ENCODE data around the gene METTL17. TPM values are rescaled to one million over a fixed set of nuclear protein-coding genes. Genes with fewer than 3 reads are reported as not detected.

METTL17 gene
- total and polyA plus RNA-seq, 4 donors = 20.0 to 88.6 (median 45.3) TPM

GRCh38 chr14:21032326-21033132, 42.7 kb downstream of the METTL17 start:
- no peak overlapping the region for H3K27ac ChIP-seq (ENCODE audit: low read depth in 1 of 2, low read length in 2 of 2)
- H3K4me1 ChIP-seq (ENCODE audit: control insufficient read depth in 1 of 2, insufficient read depth in 2 of 2, low read length in 2 of 2) = no peaks in the 10 kb centered on the region
- DNase-seq (no peak), ATAC-seq (ENCODE audit: low FRiP score) (no peak)
- H3K36me3 ChIP-seq (ENCODE audit: control insufficient read depth in 1 of 2, insufficient read depth in 2 of 2, low read length in 1 of 2) = no peaks in the 10 kb centered on the region
- intact Hi-C loops (cut with DNase I) = no loop called here
- no peaks in the 10 kb centered on the region for H3K9me3 ChIP-seq (ENCODE audit: control insufficient read depth, low read length)
- no peaks in the 10 kb centered on the region for H3K27me3 ChIP-seq (ENCODE audit: control insufficient read depth in 1 of 2, insufficient read depth in 2 of 2, low read length in 1 of 2)
- WGBS, 2 donors = 87 to 88% methylated on average over 5 of the region's 5 CpGs
- H3K4me3 ChIP-seq (ENCODE audit: low read length in 2 of 2) = no peak overlapping the region

DNA sequence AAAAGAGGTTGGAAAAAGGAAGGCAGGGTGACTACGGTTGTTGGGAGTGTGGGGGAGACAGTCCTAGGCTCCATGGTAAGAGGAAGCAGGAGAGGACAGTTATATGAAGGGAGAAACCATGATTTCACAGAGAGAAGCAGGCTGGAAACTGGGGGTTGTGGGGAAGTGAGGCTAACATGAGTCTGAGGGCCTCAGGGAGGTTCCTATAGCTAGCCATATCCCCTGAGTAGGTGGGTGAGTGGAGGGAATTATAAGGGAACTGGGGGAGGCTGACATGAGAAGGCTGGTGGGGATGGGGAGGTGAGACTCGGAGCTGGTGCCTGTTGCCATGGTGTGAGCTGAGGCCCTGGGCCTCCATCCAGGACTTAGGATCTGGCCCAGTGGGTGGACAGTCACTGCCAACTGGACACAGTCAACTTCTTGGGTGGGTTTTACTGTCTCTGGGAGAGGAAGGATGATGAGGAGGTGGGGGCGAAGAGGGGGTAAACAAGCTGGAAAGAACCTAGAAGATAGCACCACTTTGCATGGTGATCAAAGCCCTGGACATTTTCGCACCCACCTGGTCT, 43.4 kb downstream of the METTL17 start:
- WGBS, 2 donors = 82 to 83% methylated on average over 4 of the region's 4 CpGs
- H3K4me3 ChIP-seq (ENCODE audit: low read length in 2 of 2) = no peak overlapping the region
- H3K9me3 ChIP-seq (ENCODE audit: control insufficient read depth, low read length) = no peaks in the 10 kb centered on the region
- no peak for ATAC-seq (ENCODE audit: low FRiP score)
- intact Hi-C loops (cut with DNase I) = no loop called here
- H3K27me3 ChIP-seq (ENCODE audit: control insufficient read depth in 1 of 2, insufficient read depth in 2 of 2, low read length in 1 of 2) = no peaks in the 10 kb centered on the region
- no peaks in the 10 kb centered on the region for H3K4me1 ChIP-seq (ENCODE audit: control insufficient read depth in 1 of 2, insufficient read depth in 2 of 2, low read length in 2 of 2)
- no peaks in the 10 kb centered on the region for H3K36me3 ChIP-seq (ENCODE audit: control insufficient read depth in 1 of 2, insufficient read depth in 2 of 2, low read length in 1 of 2)
- no peak for DNase-seq
- no peak overlapping the region for H3K27ac ChIP-seq (ENCODE audit: low read depth in 1 of 2, low read length in 2 of 2)

- ATAC-seq (ENCODE audit: low FRiP score) (no peak), DNase-seq (no peak)
- intact Hi-C loops (cut with DNase I) = no loop called here
- Histone ChIP-seq H3K9me3 (ENCODE audit: control insufficient read depth, low read length) (no peaks in the 10 kb centered on the region), H3K36me3 (ENCODE audit: control insufficient read depth in 1 of 2, insufficient read depth in 2 of 2, low read length in 1 of 2) (no peaks in the 10 kb centered on the region), H3K4me1 (ENCODE audit: control insufficient read depth in 1 of 2, insufficient read depth in 2 of 2, low read length in 2 of 2) (no peaks in the 10 kb centered on the region), H3K4me3 (ENCODE audit: low read length in 2 of 2) (no peak within 1 kb of the TSS), H3K27me3 (ENCODE audit: control insufficient read depth in 1 of 2, insufficient read depth in 2 of 2, low read length in 1 of 2) (no peaks in the 10 kb centered on the region), H3K27ac (ENCODE audit: low read depth in 1 of 2, low read length in 2 of 2) (no peak within 1 kb of the TSS)
- WGBS, 2 donors = 83% methylated on average over 5 of the region's 5 CpGs
These were observed 44.9 kb downstream of the METTL17 start, which contains the start of gene RNASE13 for GRCh38 chr14:21034707-21035106. RNASE13 (minus strand) TSS chr14:21034807; CDS start chr14:21034288, 519 bp downstream.

- intact Hi-C loops (cut with DNase I) = no loop called here
- no peaks in the 10 kb centered on the region for H3K36me3 ChIP-seq (ENCODE audit: control insufficient read depth in 1 of 2, insufficient read depth in 2 of 2, low read length in 1 of 2)
- DNase-seq = no peak
- no peaks in the 10 kb centered on the region for H3K9me3 ChIP-seq (ENCODE audit: control insufficient read depth, low read length)
- H3K27ac ChIP-seq (ENCODE audit: low read depth in 1 of 2, low read length in 2 of 2) = no peak overlapping the region
- no peak for ATAC-seq (ENCODE audit: low FRiP score)
- H3K4me3 ChIP-seq (ENCODE audit: low read length in 2 of 2) = no peak overlapping the region
- no peaks in the 10 kb centered on the region for H3K4me1 ChIP-seq (ENCODE audit: control insufficient read depth in 1 of 2, insufficient read depth in 2 of 2, low read length in 2 of 2)
- WGBS, 2 donors = 93 to 98% methylated on average over 7 of the region's 7 CpGs
- H3K27me3 ChIP-seq (ENCODE audit: control insufficient read depth in 1 of 2, insufficient read depth in 2 of 2, low read length in 1 of 2) = no peaks in the 10 kb centered on the region
These were observed 47.0 kb downstream of the METTL17 start for GRCh38 chr14:21036751-21037150.

DNA sequence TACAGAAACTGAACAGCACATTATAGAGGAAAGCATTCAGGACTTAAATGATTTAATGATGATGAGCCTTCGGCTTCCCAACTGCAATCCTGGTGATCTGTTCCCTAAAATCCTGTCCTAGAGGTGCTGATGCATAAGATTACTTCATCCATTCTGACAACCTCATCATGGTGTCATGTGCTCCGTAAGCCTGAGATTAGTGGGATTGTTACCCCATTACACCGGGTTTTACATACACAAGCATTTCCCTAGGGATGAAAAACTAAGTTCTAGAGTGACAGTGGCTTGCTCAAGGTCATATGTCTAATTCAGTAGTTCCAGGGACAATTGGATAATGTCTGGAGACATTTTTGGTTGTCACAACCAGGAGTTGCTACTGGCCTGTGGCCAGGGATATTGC, 47.4 kb downstream of the METTL17 start:
- H3K4me1 ChIP-seq (ENCODE audit: control insufficient read depth in 1 of 2, insufficient read depth in 2 of 2, low read length in 2 of 2) = no peaks in the 10 kb centered on the region
- no peaks in the 10 kb centered on the region for H3K27me3 ChIP-seq (ENCODE audit: control insufficient read depth in 1 of 2, insufficient read depth in 2 of 2, low read length in 1 of 2)
- H3K36me3 ChIP-seq (ENCODE audit: control insufficient read depth in 1 of 2, insufficient read depth in 2 of 2, low read length in 1 of 2) = no peaks in the 10 kb centered on the region
- no peaks in the 10 kb centered on the region for H3K9me3 ChIP-seq (ENCODE audit: control insufficient read depth, low read length)
- DNase-seq (no peak), ATAC-seq (ENCODE audit: low FRiP score) (no peak)
- intact Hi-C loops (cut with DNase I) = no loop called here
- no peak overlapping the region for H3K27ac ChIP-seq (ENCODE audit: low read depth in 1 of 2, low read length in 2 of 2)
- H3K4me3 ChIP-seq (ENCODE audit: low read length in 2 of 2) = no peak overlapping the region
- WGBS, 2 donors = 78 to 85% methylated on average over 3 of the region's 3 CpGs

- Histone ChIP-seq H3K4me3 (ENCODE audit: low read length in 2 of 2) (no peak overlapping the region), H3K27me3 (ENCODE audit: control insufficient read depth in 1 of 2, insufficient read depth in 2 of 2, low read length in 1 of 2) (no peaks in the 10 kb centered on the region), H3K36me3 (ENCODE audit: control insufficient read depth in 1 of 2, insufficient read depth in 2 of 2, low read length in 1 of 2) (no peaks in the 10 kb centered on the region), H3K9me3 (ENCODE audit: control insufficient read depth, low read length) (no peaks in the 10 kb centered on the region), H3K27ac (ENCODE audit: low read depth in 1 of 2, low read length in 2 of 2) (peak overlapping the region in 1 of 2 donors; percentile 52), H3K4me1 (ENCODE audit: control insufficient read depth in 1 of 2, insufficient read depth in 2 of 2, low read length in 2 of 2) (no peaks in the 10 kb centered on the region)
- DNase-seq (peak; percentile 83 to 85), ATAC-seq (ENCODE audit: low FRiP score) (peak; percentile 94)
- intact Hi-C loops (cut with DNase I) = loop anchor here in 1 of 2 donors (1.0 kb wide), 1 partner anchor 23 kb away; no protein-coding TSS in a partner anchor
- 10 to 11% methylated on average over 10 of the region's 10 CpGs for WGBS, 2 donors
These were observed 49.0 kb downstream of the METTL17 start for GRCh38 chr14:21038441-21039422.

GRCh38 chr14:21039585-21040369, 50.0 kb downstream of the METTL17 start:
- peak; percentile 84 for ATAC-seq (ENCODE audit: low FRiP score)
- H3K27me3 ChIP-seq (ENCODE audit: control insufficient read depth in 1 of 2, insufficient read depth in 2 of 2, low read length in 1 of 2) = no peaks in the 10 kb centered on the region
- no peak overlapping the region for H3K4me3 ChIP-seq (ENCODE audit: low read length in 2 of 2)
- H3K4me1 ChIP-seq (ENCODE audit: control insufficient read depth in 1 of 2, insufficient read depth in 2 of 2, low read length in 2 of 2) = no peaks in the 10 kb centered on the region
- DNase-seq = peak in 1 of 2 donors; percentile 56
- 46 to 47% methylated on average over 8 of the region's 8 CpGs for WGBS, 2 donors
- H3K9me3 ChIP-seq (ENCODE audit: control insufficient read depth, low read length) = no peaks in the 10 kb centered on the region
- intact Hi-C loops (cut with DNase I) = loop anchor here (1.0 to 5.0 kb wide), 3 partner anchors 24 to 37 kb away; no protein-coding TSS in a partner anchor
- H3K27ac ChIP-seq (ENCODE audit: low read depth in 1 of 2, low read length in 2 of 2) = peak overlapping the region in 1 of 2 donors; percentile 17
- no peaks in the 10 kb centered on the region for H3K36me3 ChIP-seq (ENCODE audit: control insufficient read depth in 1 of 2, insufficient read depth in 2 of 2, low read length in 1 of 2)
